ENCODE results near the gene CCM2.

Gene CCM2

GRCh38 chr7:45069444-45070253 lies 69.6 kb downstream of the CCM2 start:
- DNase-seq = no peak

DNA sequence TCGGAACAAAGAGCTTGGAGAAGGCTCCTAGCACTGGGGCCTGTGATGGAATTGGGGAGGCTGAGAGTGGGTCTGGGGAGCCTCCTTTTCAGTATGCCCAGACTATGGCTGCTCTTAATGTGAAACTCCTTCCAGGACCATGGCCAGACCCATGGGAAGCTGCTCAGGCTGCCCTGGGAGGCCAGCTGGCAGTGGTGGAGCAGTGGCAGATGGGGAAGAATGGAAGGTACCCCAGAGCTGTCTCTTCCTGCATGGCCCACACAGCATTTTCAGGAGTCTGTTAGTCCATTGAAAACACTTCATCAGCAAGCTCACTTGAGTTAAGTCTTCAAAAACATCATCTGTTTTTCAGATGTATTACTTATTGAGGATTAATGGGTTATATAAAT lies 70.2 kb downstream of the CCM2 start:
- DNase-seq = no peak

DNA sequence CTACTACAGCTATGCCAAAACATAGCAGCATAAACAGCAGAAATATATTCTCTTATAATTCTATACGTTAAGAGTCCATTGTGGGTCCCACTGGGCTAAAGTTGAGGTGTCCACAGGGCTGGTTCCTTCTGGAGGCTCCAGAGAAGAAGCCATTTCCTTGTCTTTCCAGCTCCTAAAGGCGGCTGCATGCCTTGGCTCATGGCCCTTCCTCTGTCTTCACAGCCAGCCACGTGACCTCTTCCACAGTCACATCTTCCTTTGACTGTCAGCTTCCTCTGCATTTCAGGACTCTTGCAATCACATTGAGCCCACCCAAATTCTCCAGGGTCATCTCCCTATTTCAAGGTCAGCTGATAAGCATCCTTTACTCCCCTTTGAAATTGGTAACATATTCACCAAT lies 71.5 kb downstream of the CCM2 start:
- DNase-seq = no peak

DNA sequence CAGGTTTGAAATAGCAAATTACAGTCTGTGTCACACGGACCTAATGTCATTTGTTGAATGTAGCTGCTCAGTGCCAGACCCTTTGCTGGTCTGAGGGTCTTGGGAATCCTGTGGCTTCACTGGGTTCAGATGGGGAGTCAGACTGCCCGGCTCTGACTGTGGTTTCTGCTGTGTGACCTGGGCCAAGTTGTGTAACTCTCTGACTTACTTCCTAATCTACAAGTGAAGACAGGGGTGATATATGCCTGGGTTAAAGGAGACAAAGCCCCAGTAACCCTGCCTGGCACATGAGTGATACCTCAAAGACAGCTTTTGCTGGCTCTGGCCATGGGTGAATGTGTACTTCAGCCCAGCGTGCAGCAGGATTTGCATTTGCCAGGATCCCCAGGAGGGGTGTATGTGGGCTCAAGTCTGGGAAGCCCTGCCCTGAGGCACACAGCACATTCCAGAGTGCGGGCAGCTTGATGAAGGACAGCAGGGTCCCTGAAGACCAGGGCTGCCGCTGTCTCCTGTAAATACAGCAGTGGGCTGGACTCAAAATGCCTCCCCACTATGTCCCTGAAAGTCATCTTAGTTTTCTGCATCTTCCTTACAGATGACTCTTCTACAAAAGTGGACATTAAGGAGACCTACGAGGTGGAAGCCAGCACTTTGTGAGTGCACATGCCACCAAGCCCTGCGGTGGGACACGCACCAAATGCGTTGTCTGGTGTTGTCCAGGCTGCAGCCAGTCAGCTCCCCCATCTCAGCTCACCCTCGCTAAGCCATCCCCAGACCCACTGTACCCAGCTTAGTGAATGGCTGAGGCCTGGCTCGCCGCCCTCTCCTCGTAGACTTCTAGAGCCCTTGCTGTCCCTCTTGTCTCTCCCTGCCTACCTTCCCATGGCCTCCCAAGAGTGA lies 72.4 kb downstream of the CCM2 start:
- DNase-seq = no peak

DNA sequence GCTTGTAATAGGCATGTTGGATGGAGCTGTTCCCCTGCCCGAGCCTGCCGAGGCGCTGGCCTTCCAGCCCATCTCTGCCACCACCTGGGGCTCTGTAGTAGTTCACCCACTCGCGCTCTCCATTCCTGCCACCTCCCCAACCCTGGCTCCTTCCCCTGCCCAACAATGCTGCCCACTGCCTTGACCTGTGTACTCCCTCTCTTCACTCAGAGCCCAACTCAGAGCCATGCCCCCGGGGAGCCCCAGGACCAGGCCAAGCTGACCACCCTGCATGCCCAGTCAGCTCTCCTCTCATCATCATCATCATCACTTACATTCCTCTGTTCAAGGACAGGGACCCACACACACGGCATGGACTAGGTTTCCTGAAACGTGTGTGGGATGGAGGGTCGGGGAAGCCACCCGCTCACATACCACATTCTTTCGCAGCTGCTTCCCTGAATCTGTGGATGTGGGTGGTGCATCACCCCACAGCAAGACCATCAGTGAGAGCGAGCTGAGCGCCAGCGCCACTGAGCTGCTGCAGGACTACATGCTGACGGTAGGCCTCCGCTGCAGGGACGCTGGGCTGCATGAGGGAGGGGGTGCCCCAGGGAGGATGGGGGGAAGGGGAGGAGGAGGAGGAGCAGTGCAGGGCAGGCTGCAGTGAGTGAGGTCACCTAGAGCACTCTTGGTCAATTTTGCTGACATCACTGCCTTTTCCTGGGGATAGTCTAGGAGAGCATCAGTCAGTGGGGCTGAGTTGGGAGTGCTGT lies 73.2 kb downstream of the CCM2 start:
- no peak for DNase-seq

DNA sequence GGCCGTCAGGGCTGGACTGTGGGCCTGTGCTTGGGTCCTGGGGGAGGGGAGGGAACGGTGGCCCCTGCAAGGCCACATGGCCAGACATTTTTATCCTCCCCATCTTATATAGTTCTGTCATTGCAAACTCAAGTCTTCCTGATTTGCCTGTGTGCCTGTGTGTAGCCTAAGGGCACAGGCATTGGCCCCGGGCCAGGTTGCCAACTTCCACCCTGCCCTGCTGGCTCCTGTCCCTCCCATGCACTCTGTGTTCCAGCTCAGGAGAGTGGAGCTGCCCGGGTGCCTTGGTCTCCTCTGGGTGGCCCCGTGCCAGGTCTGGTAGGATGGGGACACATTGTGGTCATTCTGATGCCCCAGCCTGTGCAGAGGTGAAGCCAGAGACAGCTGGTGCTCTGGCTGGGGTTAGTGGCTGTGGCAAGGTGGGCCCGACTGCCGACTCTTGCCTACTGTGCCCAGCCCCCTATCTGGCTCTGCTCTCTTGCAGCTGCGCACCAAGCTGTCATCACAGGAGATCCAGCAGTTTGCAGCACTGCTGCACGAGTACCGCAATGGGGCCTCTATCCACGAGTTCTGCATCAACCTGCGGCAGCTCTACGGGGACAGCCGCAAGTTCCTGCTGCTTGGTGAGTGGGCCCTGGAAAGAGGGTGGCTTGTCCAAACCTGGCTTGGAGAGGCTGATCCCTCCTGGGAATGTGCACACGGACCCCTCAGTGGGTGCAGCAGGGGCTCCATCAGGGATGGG lies 74.0 kb downstream of the CCM2 start:
- no peak for DNase-seq

DNA sequence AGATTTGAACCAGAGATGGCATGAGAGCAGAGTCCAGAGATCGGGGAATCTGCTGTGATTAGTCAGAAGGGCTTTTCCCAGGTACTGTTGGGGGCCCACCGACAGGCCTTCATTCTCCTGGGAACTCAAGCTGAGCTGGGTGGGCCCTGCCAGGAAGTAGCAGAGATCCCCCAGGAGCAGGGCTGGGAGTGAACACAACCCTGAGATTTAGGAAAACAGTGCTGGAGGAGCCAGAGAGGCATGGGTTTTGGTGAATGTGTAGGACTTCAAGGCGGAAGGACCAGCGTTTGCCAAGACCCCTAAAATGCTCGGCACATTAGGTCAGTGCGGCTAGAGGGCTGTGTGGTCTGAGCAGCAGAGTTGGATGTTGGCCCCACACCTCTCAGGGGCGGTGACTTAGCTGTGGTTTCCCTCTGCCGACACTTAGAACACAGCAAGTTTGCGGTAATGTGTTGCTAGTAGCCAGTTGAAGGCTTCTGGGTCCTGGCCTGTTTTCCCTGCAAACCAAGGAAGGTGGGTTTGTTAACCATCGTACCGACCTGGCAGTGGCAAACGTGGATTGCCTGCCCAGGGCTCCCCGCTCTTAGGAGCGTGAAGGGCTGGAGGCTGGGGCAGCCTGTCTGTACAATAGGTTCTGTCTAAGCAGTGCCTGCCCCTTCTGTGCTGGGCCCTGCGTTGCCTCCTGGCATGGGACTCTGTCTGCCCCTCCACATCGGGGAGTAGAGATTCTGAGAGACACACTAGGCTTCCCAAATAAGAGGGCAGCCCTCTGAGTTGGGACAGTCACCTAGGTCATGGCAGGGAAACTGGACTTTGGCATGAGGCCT lies 74.7 kb downstream of the CCM2 start:
- no peak for DNase-seq

- DNase-seq = no peak
Measured at GRCh38 chr7:45075355-45075644, 75.3 kb downstream of the CCM2 start.

DNA sequence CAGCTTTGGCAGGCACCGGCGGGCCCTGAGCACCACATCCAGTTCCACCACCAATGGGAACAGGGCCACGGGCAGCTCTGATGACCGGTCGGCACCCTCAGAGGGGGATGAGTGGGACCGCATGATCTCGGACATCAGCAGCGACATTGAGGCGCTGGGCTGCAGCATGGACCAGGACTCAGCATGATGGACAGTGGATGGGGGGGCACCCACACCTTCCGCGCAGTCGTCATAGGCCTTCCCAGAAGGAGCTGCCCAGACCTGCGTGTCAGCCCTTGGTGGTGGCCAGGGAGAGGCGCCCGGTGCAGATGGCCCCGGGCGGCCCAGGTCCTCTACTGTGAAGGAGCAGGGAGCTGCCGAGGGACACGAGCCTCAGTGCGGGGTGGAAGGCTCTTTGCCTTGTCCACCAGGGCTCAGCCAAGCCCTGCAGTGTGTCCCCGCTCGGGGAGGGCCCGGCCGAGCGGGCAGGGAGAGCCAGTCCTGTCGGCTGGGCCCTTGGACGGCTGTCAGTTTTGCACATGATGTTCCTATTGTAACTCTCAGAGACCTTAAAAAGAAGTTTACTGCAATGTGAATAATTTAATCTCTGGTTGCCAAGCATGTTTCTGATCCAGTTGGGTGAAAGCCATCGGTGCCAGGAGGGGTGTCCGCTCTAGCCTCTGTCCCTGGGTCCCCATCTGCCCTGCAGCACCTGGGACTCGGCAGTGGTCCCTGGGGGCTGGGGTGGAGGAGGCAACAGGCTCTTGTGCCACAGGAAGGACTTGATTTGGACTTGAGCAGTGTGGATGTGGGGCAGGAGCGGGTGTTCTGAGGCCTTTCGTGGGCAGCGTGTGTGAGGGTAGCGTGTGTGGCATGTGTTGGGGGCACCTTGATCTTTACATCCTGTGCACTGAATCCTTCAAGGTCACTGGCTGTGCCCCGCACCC lies 76.1 kb downstream of the CCM2 start:
- no peak for DNase-seq

GRCh38 chr7:45076946-45077345 lies 76.9 kb downstream of the CCM2 start:
- DNase-seq = no peak

DNA sequence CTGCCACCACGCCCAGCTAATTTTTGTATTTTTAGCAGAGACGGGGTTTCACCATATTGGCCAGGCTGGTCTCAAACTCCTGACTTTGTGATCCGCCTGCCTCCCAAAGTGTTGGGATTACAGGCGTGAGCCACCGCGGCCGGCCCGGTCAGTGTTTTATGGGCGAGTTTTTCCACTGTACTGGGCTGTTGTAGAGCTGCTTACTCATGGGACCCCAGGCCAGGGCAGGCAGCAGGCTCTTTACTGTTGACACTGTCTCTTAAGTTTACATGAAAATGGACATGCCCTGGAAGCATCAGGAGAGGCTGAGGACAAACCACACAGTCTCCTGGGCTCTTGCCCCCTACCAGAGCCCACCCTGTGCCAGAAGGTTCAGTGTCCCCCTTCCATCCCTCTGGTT lies 77.6 kb downstream of the CCM2 start:
- DNase-seq = no peak

- DNase-seq = no peak
Measured at GRCh38 chr7:45078125-45078681, 78.2 kb downstream of the CCM2 start.

DNA sequence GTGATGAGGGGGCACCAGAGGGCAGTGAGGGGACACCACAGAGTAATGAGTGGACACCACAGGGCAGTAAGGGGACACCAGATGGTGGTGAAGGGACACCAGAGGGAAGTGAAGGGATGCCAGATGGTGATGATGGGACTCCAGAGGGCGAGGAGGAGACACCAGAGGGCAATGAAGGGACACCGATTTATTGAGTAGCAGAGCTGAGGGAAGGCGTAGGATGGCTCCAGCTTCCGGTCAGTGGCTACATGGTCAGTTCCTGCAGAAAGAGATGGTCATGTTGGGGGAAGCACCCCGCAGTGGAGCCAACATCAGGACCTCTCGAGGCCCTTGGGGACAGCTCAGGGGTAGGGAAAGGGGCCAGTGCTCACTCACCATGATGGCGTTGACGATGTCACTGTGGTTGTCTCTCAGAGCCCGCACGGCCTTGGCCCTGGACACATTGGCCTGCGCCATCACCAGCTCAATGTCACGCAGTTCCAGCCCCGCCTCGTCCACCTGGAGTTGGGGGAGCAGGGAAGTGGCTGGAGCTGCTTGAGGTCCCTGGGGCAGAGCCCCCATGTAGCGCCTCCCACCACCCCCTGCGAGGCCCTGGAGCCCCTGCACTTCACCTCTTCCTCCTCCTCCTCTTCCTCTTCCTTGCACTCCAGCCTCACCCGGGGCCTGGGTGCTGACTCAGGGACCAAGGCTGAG lies 80.4 kb downstream of the CCM2 start:
- no peak for DNase-seq

- no peak for DNase-seq
Measured at GRCh38 chr7:45080958-45081669, 81.1 kb downstream of the CCM2 start.

GRCh38 chr7:45081670-45081974 lies 81.6 kb downstream of the CCM2 start:
- DNase-seq = no peak

GRCh38 chr7:45082031-45082830 lies 82.2 kb downstream of the CCM2 start:
- DNase-seq = no peak

DNA sequence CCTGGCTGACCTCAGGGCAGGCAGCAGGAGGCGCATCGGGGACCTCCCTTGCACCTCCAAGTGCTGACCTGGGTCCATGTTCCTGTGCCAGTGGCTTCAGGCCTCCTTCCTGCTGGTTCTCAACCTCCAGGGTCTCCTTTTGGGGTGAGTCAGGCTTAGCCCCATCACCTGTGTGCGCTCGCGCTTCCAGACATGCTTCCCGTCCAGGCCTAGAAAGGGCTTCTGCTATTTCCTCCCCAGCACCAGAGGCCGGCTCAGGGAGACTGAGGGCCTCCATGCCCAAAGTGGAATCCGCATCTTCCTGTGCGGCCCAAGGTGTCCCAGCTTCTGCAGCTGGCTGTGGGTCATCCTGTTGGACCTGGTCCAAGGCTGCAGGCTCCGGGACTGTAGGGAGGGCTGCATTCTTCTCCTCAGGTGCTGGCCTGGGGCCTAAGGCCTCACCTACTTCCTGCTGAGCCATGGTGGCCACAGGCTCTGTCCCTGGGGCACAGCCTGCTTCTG lies 82.9 kb downstream of the CCM2 start:
- no peak for DNase-seq

DNA sequence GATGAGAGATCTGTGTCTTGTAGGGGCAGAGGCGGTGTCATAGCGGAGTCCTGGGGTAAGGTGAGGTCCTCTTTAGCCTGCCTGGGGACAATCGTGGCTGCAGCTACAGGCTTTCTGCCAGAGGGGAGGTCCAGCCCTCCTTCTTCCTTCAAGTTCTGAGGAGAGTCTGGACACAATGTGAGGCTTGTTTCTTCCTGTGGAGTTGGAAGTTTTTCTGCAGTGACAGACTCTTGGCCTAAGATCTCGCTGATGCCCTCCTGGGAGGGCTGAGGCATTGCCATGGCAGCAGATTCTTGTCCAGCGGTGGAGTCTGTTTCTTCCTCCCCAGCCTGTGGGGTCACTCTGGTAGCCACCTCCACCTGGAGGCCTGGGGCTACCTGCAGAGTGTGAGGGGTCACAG lies 84.3 kb downstream of the CCM2 start:
- DNase-seq = no peak
